Prostate gland (tissue), 2 donors: ENCODE measurements around the gene CAMSAP1. TPM values are rescaled to one million over a fixed set of nuclear protein-coding genes. Genes with fewer than 3 reads are reported as not detected.
A peak's percentile ranks its signal among the peaks of the same experiment; 100 is the strongest.

ENCODE experiments used
- DNase-seq: peaks from one replicate; pipeline ENCODE4 v3.0.0-alpha.2; 2019; ENCODE audit warnings: low spot score
- H3K27ac ChIP-seq, 2 donors: fragments of 200-600 bp; sonication (generic); 2 replicates each; pipeline ENCODE4 v1.5.1; 2017 to 2019
- H3K27me3 ChIP-seq: fragments of 200-600 bp; sonication (generic); replicated peaks from 2 replicates; pipeline ENCODE4 v1.5.1; 2019; ENCODE audit not compliant: insufficient read depth
- H3K36me3 ChIP-seq, 2 donors: fragments of 200-600 bp; sonication (generic); 1 replicate in 1 of 2; 2 replicates in 1 of 2; pipeline versions ENCODE4 v1.5.1 to v1.8.1; 2017 to 2019
- H3K4me1 ChIP-seq: fragments of 200-600 bp; sonication (generic); replicated peaks from 2 replicates; pipeline ENCODE4 v1.5.1; 2019
- H3K4me3 ChIP-seq, 2 donors: fragments of 200-600 bp; sonication (generic); 2 replicates each; pipeline ENCODE4 v1.5.1; 2017 to 2019
- H3K9me3 ChIP-seq: fragments of 200-600 bp; sonication (generic); 2 replicates; pipeline ENCODE4 v1.5.1; 2017
- POLR2A ChIP-seq: fragments of 450-650 bp; IDR thresholded peaks from one replicate; pipeline ENCODE4 v1.6.1; 2016; ENCODE audit warnings: antibody characterized with exemption, mild to moderate bottlenecking
- POLR2AphosphoS5 ChIP-seq: sonication (generic); formaldehyde crosslinking; IDR thresholded peaks from one replicate; pipeline ENCODE4 v1.6.1; 2017; ENCODE audit warnings: antibody characterized with exemption
- WGBS: methylation state at CpG from one replicate; pipeline ENCODE4 v1.1.5; 2018; 5-methylcytosine and 5-hydroxymethylcytosine counted together
- intact Hi-C: fragments of 100-400 bp; cut with DNase I; formaldehyde crosslinking; loops from one replicate; pipeline ENCODE4 v1.14.2; 2022
- total RNA-seq, 2 donors: library from RNA; depleted of rRNA; stranded (reverse); fragments of >200 nt; gene quantifications; one replicate each; pipeline ENCODE4 v1.1.0, GENCODE V29; 2016
- TF ChIP-seq, protein P1 (sequence below), 4 experiments: fragments of 200-600 bp in 2 of 4; fragments of 450-650 bp in 2 of 4; sonication (generic) in 2 of 4; IDR thresholded peaks; 1 replicate in 3 of 4; 2 replicates in 1 of 4; pipeline ENCODE4 v1.5.1; 2016 to 2019; ENCODE audit warnings: antibody characterized with exemption in 4 of 4, mild to moderate bottlenecking in 2 of 4, moderate library complexity in 2 of 4

Gene CAMSAP1
- total RNA-seq, 2 donors from 2014 or later = 28.3 to 86.6 TPM

- DNase-seq = no peak
- no peaks in the 10 kb centered on the region for H3K27me3 ChIP-seq
- no peak overlapping the region for H3K27ac ChIP-seq
- WGBS = 39% methylated on average over 3 of the region's 3 CpGs
- H3K4me3 ChIP-seq = no peak overlapping the region
- TF ChIP-seq POLR2A = no peak
- H3K9me3 ChIP-seq = no peaks in the 10 kb centered on the region
- intact Hi-C loops = no loop called here
- H3K4me1 ChIP-seq = no peaks in the 10 kb centered on the region
- H3K36me3 ChIP-seq = no peaks in the 10 kb centered on the region
Observed at GRCh38 chr9:135903358-135903656, 4.0 kb downstream of the CAMSAP1 start.

- peak; percentile 40 for TF ChIP-seq POLR2AphosphoS5
- TF ChIP-seq, protein P1, sequence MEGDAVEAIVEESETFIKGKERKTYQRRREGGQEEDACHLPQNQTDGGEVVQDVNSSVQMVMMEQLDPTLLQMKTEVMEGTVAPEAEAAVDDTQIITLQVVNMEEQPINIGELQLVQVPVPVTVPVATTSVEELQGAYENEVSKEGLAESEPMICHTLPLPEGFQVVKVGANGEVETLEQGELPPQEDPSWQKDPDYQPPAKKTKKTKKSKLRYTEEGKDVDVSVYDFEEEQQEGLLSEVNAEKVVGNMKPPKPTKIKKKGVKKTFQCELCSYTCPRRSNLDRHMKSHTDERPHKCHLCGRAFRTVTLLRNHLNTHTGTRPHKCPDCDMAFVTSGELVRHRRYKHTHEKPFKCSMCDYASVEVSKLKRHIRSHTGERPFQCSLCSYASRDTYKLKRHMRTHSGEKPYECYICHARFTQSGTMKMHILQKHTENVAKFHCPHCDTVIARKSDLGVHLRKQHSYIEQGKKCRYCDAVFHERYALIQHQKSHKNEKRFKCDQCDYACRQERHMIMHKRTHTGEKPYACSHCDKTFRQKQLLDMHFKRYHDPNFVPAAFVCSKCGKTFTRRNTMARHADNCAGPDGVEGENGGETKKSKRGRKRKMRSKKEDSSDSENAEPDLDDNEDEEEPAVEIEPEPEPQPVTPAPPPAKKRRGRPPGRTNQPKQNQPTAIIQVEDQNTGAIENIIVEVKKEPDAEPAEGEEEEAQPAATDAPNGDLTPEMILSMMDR (IDR thresholded peaks at IDR 0.05) = no peak
- Histone ChIP-seq H3K27ac (no peak overlapping the region), H3K27me3 (no peaks in the 10 kb centered on the region), H3K4me3 (no peak overlapping the region), H3K9me3 (no peaks in the 10 kb centered on the region), H3K36me3 (no peaks in the 10 kb centered on the region), H3K4me1 (no peaks in the 10 kb centered on the region)
- DNase-seq = peak; percentile 30
- 51% methylated on average over 12 of the region's 12 CpGs for WGBS
- intact Hi-C loops = no loop called here
Observed at GRCh38 chr9:135902655-135903357, 4.5 kb downstream of the CAMSAP1 start.

DNA sequence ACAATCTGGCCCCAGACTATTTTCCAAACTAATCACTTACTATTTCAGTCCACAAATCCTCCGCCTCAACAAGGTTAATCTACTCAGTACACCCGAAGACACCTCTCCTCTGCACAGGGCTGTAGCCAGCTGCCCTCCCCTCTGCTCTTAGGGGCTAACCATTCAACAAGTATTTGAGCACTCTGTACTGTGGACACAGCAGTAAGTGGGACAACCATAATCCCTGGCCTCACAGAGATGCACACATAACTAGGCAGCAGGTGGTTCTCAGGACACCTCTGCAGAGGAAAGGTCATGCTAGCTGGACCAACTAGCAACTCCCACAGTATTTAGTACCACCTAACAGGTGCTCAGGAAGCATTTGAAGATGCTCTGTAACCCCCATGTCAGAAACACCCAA is 5.5 kb downstream of the CAMSAP1 start:
- no peaks in the 10 kb centered on the region for H3K27me3 ChIP-seq

GRCh38 chr9:135901031-135901758 is 6.2 kb downstream of the CAMSAP1 start:
- TF ChIP-seq POLR2AphosphoS5 (no peak), POLR2A (no peak)
- TF ChIP-seq, protein P1 (IDR thresholded peaks at IDR 0.05) = no peak
- Histone ChIP-seq H3K27me3 (no peaks in the 10 kb centered on the region), H3K4me3 (no peak overlapping the region), H3K36me3 (no peaks in the 10 kb centered on the region), H3K9me3 (no peaks in the 10 kb centered on the region), H3K27ac (no peak overlapping the region), H3K4me1 (no peaks in the 10 kb centered on the region)
- intact Hi-C loops = no loop called here
- WGBS = 87% methylated on average over 9 of the region's 9 CpGs
- no peak for DNase-seq

More for the DNA sequence above, 5.5 kb downstream of the CAMSAP1 start:
- Histone ChIP-seq H3K4me1 (no peaks in the 10 kb centered on the region), H3K9me3 (no peaks in the 10 kb centered on the region), H3K4me3 (no peak overlapping the region), H3K36me3 (no peaks in the 10 kb centered on the region), H3K27ac (no peak overlapping the region)
- no peak for DNase-seq
- intact Hi-C loops = no loop called here
- 88% methylated on average over 2 of the region's 2 CpGs for WGBS
- TF ChIP-seq, protein P1 (IDR thresholded peaks at IDR 0.05) = no peak
- TF ChIP-seq POLR2AphosphoS5 = no peak

DNA sequence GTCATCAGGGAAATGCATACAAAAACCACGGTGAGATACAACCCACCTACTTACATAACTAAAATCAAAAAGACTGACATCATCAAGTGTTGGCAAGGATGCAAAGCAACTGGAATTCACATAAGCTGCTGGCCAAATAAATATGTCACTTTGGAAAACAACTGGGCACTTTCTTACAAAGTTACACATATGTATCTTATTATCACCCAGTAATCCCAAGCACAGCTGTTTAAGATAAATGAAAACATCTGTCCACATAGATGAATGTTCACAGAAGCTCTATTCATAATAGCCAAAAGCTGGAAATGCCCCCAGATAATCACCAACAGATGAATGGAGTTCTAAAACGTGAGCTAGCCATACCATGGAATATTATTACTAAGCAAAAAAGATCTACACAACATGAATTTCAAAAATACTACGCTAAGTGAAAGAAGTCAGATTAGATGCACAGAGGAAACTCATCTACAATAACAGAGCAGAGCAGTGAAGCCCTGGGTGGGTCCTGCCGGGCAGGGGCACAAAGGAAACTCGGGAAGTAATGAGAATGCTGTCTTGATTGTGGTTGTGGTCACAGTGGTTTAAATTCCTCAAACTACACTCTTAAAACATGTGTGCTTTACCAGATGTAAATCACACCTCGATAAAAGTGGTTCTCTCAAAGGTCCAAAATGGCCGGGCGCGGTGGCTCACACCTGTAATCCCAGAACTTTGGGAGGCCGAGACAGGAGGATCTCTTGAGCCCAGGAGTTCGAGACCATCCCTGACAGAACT is 8.5 kb downstream of the CAMSAP1 start:
- no peak for TF ChIP-seq POLR2A
- TF ChIP-seq POLR2AphosphoS5 = no peak
- TF ChIP-seq, protein P1 (IDR thresholded peaks at IDR 0.05) = no peak
- Histone ChIP-seq H3K36me3 (no peaks in the 10 kb centered on the region), H3K4me1 (no peaks in the 10 kb centered on the region), H3K27me3 (no peaks in the 10 kb centered on the region), H3K4me3 (no peak overlapping the region), H3K27ac (no peak overlapping the region), H3K9me3 (no peaks in the 10 kb centered on the region)
- no peak for DNase-seq
- WGBS = 86% methylated on average over 11 of the region's 11 CpGs
- intact Hi-C loops = no loop called here
